Endothelial cell of umbilical vein (primary cell): ENCODE measurements around the gene CTNND2. TPM values are rescaled to one million over a fixed set of nuclear protein-coding genes. Genes with fewer than 3 reads are reported as not detected.

Experiments used
- BruUV-seq: library from RNA; stranded (reverse); fragments of 400-500 nt; replicated peaks from 2 replicates; lab custom pipeline; 2021; lab: Mats Ljungman, UMichigan
- CTCF ChIA-PET: fragments of 300-600, 350-600 bp; sonication (Branson Sonifier 250); formaldehyde crosslinking; loops from one replicate; lab custom pipeline; 2021; ENCODE audit warnings: antibody characterized with exemption, inconsistent platforms; lab: Charles Lee
- POLR2A ChIA-PET: fragments of 300-600, 350-600 bp; sonication (Branson Sonifier 250); formaldehyde crosslinking; loops from one replicate; lab custom pipeline; 2021; ENCODE audit warnings: antibody characterized with exemption, inconsistent platforms; lab: Charles Lee
- DNase-seq: peaks from one replicate; pipeline ENCODE4 v3.0.0-alpha.2; 2011; ENCODE audit warnings: low read depth, low spot score
- FAIRE-seq: peaks from 2 replicates; lab custom pipeline; 2011; peaks lifted over from hg19 to GRCh38; lab: Jason Lieb, UNC
- H2AFZ ChIP-seq: 2 replicates; pipeline ENCODE4 v1.6.0; 2012; ENCODE audit warnings: low read depth, low read length, control low read depth, inconsistent platforms
- H3K27ac ChIP-seq: 2 replicates; pipeline ENCODE4 v1.5.1; 2011; ENCODE audit warnings: low read depth, mild to moderate bottlenecking, control low read depth, low read length, moderate library complexity; ENCODE audit not compliant: insufficient read depth
- H3K27me3 ChIP-seq, 2 experiments: 2 replicates each; pipeline versions ENCODE4 v1.6.0 to v1.6.1; 2011; ENCODE audit warnings: low read length in 2 of 2, mixed read lengths in 1 of 2; ENCODE audit not compliant: control insufficient read depth in 2 of 2, insufficient read depth in 2 of 2
- H3K36me3 ChIP-seq, 2 experiments: 2 replicates in 1 of 2; 3 replicates in 1 of 2; pipeline ENCODE4 v1.5.1; 2011; ENCODE audit warnings: low read length in 2 of 2, mild to moderate bottlenecking in 1 of 2, moderate library complexity in 1 of 2; ENCODE audit not compliant: control insufficient read depth in 2 of 2, insufficient read depth in 2 of 2; ENCODE audit errors: extremely low read depth in 1 of 2
- H3K4me1 ChIP-seq: 3 replicates; pipeline ENCODE4 v1.5.1; 2011; ENCODE audit warnings: mild to moderate bottlenecking, low read length; ENCODE audit not compliant: control insufficient read depth, insufficient read depth; ENCODE audit errors: extremely low read depth
- H3K4me2 ChIP-seq: 2 replicates; pipeline ENCODE4 v1.6.1; 2011; ENCODE audit warnings: low read length, control low read depth, mixed read lengths; ENCODE audit not compliant: insufficient read depth
- H3K4me3 ChIP-seq, 3 experiments: fragments of 200-600 bp in 1 of 3; sonication (generic), shearing (Covaris generic) in 1 of 3; replicated peaks in 1 of 3; 2 replicates each; pipeline ENCODE4 v1.5.1; 2011 to 2016; ENCODE audit warnings: control low read depth in 3 of 3, low read length in 3 of 3, mild to moderate bottlenecking in 2 of 3, inconsistent platforms in 1 of 3, low read depth in 1 of 3, moderate library complexity in 1 of 3; ENCODE audit not compliant: insufficient read depth in 1 of 3
- H3K79me2 ChIP-seq: 2 replicates; pipeline ENCODE4 v1.6.0; 2012; ENCODE audit warnings: low read length, inconsistent platforms; ENCODE audit not compliant: control insufficient read depth, insufficient read depth
- H3K9ac ChIP-seq: replicated peaks from 2 replicates; pipeline ENCODE3; 2011; ENCODE audit warnings: low read length, control low read depth; ENCODE audit not compliant: insufficient read depth; ENCODE audit errors: extremely low read depth
- H3K9me1 ChIP-seq: replicated peaks from 3 replicates; pipeline ENCODE4 v1.6.0; 2011; ENCODE audit warnings: mild to moderate bottlenecking, low read length; ENCODE audit not compliant: control insufficient read depth, insufficient read depth; ENCODE audit errors: extremely low read depth
- H3K9me3 ChIP-seq: replicated peaks from 2 replicates; pipeline ENCODE4 v1.5.1; 2012; ENCODE audit warnings: low read length, inconsistent platforms; ENCODE audit not compliant: control insufficient read depth, insufficient read depth
- H4K20me1 ChIP-seq: replicated peaks from 2 replicates; pipeline ENCODE3; 2011; ENCODE audit warnings: mild to moderate bottlenecking, low read length; ENCODE audit not compliant: control insufficient read depth, insufficient read depth; ENCODE audit errors: extremely low read depth
- CTCF ChIP-seq, 2 donors: IDR thresholded peaks; 1 replicate in 1 of 2; 2 replicates in 1 of 2; pipeline ENCODE4 v1.5.1; 2011; ENCODE audit warnings: low read length in 2 of 2, mild to moderate bottlenecking in 2 of 2, moderate library complexity in 2 of 2, control low read depth in 1 of 2, inconsistent platforms in 1 of 2, low read depth in 1 of 2; ENCODE audit not compliant: insufficient read depth in 1 of 2; ENCODE audit errors: extremely low read depth in 1 of 2
- EZH2 ChIP-seq: IDR thresholded peaks from 2 replicates; pipeline ENCODE4 v1.6.1; 2012; ENCODE audit warnings: borderline replicate concordance, low read depth, mild to moderate bottlenecking, moderate library complexity, low read length, inconsistent platforms; ENCODE audit not compliant: severe bottlenecking
- FOS ChIP-seq: IDR thresholded peaks from 2 replicates; pipeline ENCODE4 v1.6.1; 2011; ENCODE audit warnings: mild to moderate bottlenecking, low read length, moderate library complexity, borderline replicate concordance; ENCODE audit not compliant: insufficient read depth
- GATA2 ChIP-seq: IDR thresholded peaks from 2 replicates; pipeline ENCODE4 v1.7.0; 2011; ENCODE audit warnings: low read depth, mild to moderate bottlenecking, moderate library complexity, mixed read lengths, low read length; ENCODE audit not compliant: insufficient read length, insufficient read depth
- JUN ChIP-seq: IDR thresholded peaks from 2 replicates; pipeline ENCODE4 v1.6.1; 2011; ENCODE audit warnings: borderline replicate concordance, low read depth; ENCODE audit not compliant: insufficient read length, insufficient read depth
- MAX ChIP-seq: IDR thresholded peaks from 2 replicates; pipeline ENCODE4 v1.6.1; 2011; ENCODE audit not compliant: insufficient read depth, insufficient read length
- MYC ChIP-seq: IDR thresholded peaks from one replicate; pipeline ENCODE4 v1.6.1; 2011; ENCODE audit warnings: mild to moderate bottlenecking, low read depth, low read length
- POLR2A ChIP-seq: IDR thresholded peaks from 2 replicates; pipeline ENCODE4 v1.6.1; 2012; ENCODE audit warnings: low read depth, mild to moderate bottlenecking, control low read depth, low read length
- POLR2AphosphoS5 ChIP-seq: IDR thresholded peaks from 2 replicates; pipeline ENCODE4 v1.6.1; 2012; ENCODE audit warnings: low read depth, mild to moderate bottlenecking, control low read depth, low read length, moderate library complexity; ENCODE audit not compliant: insufficient read depth
- dilution Hi-C: fragments of 300-500 bp; cut with MboI; formaldehyde crosslinking; loops from one replicate; pipeline ENCODE4 v1.15.0; 2019; ENCODE audit warnings: low sequenced_read_pairs; ENCODE audit not compliant: extremely low pct_ligation_motif_present
- intact Hi-C: fragments of 100-400 bp; cut with micrococcal nuclease; formaldehyde crosslinking; loops from one replicate; pipeline ENCODE4 v1.10.0; 2022
- polyA plus RNA-seq, 4 experiments: library from polyadenylated mRNA; depleted of rRNA in 3 of 4; stranded (reverse) in 3 of 4; unstranded in 1 of 4; fragments of >200 nt; gene quantifications; 2 replicates each; pipeline versions ENCODE4 v1.2.1 to v1.2.3, GENCODE V29; 2011 to 2012; ENCODE audit warnings: missing spikeins in 1 of 4
- total RNA-seq: library from RNA; stranded (reverse); gene quantifications from 2 replicates; pipeline ENCODE4 v1.2.3, GENCODE V29; 2021

Gene CTNND2
- total and polyA plus RNA-seq, 2 donors (not counting 3 experiments of a cell fraction or from before 2014, with no cell fraction given) = not detected

- H3K9me1 ChIP-seq = no peaks in the 10 kb centered on the region
- dilution Hi-C loops (no loop called here), intact Hi-C loops (no loop called here)
- H3K36me3 ChIP-seq = no peaks in the 10 kb centered on the region
- no peaks in the 10 kb centered on the region for H3K4me1 ChIP-seq
- no peak overlapping the region for H3K4me3 ChIP-seq
- FAIRE-seq (no peak), DNase-seq (no peak)
- TF ChIP-seq JUN (no peak), CTCF (IDR thresholded peaks at IDR 0.05; ENCODE audit: extremely low read depth in 1 of 2, insufficient read depth in 1 of 2, low read depth in 1 of 2, low read length in 2 of 2) (no peak), GATA2 (no peak), FOS (no peak)
- H3K4me2 ChIP-seq = no peak overlapping the region
- CTCF ChIA-PET = no interaction called here
- no TSS peak for BruUV-seq
- H3K9me3 ChIP-seq = peaks cover 8% of the 10 kb centered on the region
- H4K20me1 ChIP-seq = no peaks in the 10 kb centered on the region
- no peak overlapping the region for H2AFZ ChIP-seq
- POLR2A ChIA-PET = no interaction called here
- H3K9ac ChIP-seq = no peak overlapping the region
- H3K79me2 ChIP-seq = no peaks in the 10 kb centered on the region
- no peak overlapping the region for H3K27ac ChIP-seq
- H3K27me3 ChIP-seq = no peaks in the 10 kb centered on the region
These were observed 343.1 kb downstream of the CTNND2 start for GRCh38 chr5:11560915-11561697.

GRCh38 chr5:11557063-11557462 is 347.2 kb downstream of the CTNND2 start:
- Histone ChIP-seq H3K9me3 (peaks cover 5% of the 10 kb centered on the region), H3K4me3 (no peak overlapping the region), H3K9me1 (no peaks in the 10 kb centered on the region), H3K4me1 (no peaks in the 10 kb centered on the region), H4K20me1 (no peaks in the 10 kb centered on the region), H3K9ac (no peak overlapping the region), H3K27me3 (no peaks in the 10 kb centered on the region), H3K4me2 (no peak overlapping the region), H3K27ac (no peak overlapping the region), H3K36me3 (no peaks in the 10 kb centered on the region), H2AFZ (no peak overlapping the region), H3K79me2 (no peaks in the 10 kb centered on the region)
- dilution Hi-C loops (no loop called here), intact Hi-C loops (no loop called here)
- ChIA-PET CTCF (no interaction called here), POLR2A (no interaction called here)
- no peak for DNase-seq
- no TSS peak for BruUV-seq
- no peak for FAIRE-seq
- TF ChIP-seq POLR2AphosphoS5 (no peak), GATA2 (no peak), FOS (no peak), POLR2A (no peak), MYC (no peak), CTCF (IDR thresholded peaks at IDR 0.05; ENCODE audit: extremely low read depth in 1 of 2, insufficient read depth in 1 of 2, low read depth in 1 of 2, low read length in 2 of 2) (no peak), JUN (no peak), MAX (no peak), EZH2 (no peak)
